NB4 (cell line): ENCODE measurements around the gene MAPKAPK2.
A peak's percentile ranks its signal among the peaks of the same experiment; 100 is the strongest.

Experiments
- DNase-seq: peaks from one replicate; pipeline ENCODE4 v3.0.0; 2010; ENCODE audit warnings: low read depth
- H3K4me3 ChIP-seq: one replicate; pipeline ENCODE4 v1.5.1; 2011; ENCODE audit warnings: mild to moderate bottlenecking, low read depth, low read length, moderate library complexity
- MYC ChIP-seq: IDR thresholded peaks from 2 replicates; pipeline ENCODE4 v1.6.1; 2011; ENCODE audit warnings: low read depth, low read length
- POLR2A ChIP-seq: IDR thresholded peaks from 2 replicates; pipeline ENCODE4 v1.6.1; 2011; ENCODE audit warnings: mild to moderate bottlenecking; ENCODE audit not compliant: insufficient read length; ENCODE audit errors: extremely low read depth
- TF ChIP-seq, protein P1 (sequence below): IDR thresholded peaks from one replicate; pipeline ENCODE4 v1.5.1; 2012; ENCODE audit warnings: low read depth, low read length
- TF ChIP-seq, protein P2 (sequence below): IDR thresholded peaks from 2 replicates; pipeline ENCODE4 v1.6.1; 2011; ENCODE audit warnings: low read depth, low read length

MAPKAPK2 gene

DNA sequence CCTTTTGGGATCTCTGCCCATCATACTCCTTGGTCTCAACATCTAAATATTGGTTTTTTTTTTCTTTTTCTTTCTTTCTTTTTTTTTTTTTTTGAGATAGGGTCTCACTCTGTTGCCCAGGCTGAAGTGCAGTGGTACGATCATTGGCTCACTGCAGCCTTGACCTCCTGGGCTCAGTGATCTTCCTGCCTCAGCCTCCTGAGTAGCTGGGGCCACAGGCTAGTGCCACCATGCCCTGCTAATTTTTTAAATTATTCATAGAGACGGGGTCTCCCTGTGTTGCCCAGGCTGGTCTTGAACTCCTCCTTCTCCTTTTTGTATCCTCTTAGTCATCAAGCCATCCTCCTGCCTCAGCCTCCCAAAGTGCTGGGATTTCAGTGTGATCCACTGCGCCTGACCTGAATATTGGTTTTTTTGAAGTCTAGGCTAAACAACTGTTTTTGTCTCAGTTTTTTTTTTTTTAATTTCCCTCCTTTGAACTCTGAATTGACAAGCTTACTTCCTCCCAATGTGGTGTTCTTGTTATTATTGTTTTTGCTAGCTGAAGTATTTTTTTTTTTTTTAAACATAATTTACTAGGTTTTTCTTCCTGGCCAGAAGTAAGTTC is 30.9 kb downstream of the MAPKAPK2 start:
- H3K4me3 ChIP-seq = no peak overlapping the region
- no peak for DNase-seq
- TF ChIP-seq, protein P1, sequence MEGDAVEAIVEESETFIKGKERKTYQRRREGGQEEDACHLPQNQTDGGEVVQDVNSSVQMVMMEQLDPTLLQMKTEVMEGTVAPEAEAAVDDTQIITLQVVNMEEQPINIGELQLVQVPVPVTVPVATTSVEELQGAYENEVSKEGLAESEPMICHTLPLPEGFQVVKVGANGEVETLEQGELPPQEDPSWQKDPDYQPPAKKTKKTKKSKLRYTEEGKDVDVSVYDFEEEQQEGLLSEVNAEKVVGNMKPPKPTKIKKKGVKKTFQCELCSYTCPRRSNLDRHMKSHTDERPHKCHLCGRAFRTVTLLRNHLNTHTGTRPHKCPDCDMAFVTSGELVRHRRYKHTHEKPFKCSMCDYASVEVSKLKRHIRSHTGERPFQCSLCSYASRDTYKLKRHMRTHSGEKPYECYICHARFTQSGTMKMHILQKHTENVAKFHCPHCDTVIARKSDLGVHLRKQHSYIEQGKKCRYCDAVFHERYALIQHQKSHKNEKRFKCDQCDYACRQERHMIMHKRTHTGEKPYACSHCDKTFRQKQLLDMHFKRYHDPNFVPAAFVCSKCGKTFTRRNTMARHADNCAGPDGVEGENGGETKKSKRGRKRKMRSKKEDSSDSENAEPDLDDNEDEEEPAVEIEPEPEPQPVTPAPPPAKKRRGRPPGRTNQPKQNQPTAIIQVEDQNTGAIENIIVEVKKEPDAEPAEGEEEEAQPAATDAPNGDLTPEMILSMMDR = no peak
- TF ChIP-seq, protein P2, sequence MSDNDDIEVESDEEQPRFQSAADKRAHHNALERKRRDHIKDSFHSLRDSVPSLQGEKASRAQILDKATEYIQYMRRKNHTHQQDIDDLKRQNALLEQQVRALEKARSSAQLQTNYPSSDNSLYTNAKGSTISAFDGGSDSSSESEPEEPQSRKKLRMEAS = no peak
- TF ChIP-seq POLR2A (no peak), MYC (no peak)

DNA sequence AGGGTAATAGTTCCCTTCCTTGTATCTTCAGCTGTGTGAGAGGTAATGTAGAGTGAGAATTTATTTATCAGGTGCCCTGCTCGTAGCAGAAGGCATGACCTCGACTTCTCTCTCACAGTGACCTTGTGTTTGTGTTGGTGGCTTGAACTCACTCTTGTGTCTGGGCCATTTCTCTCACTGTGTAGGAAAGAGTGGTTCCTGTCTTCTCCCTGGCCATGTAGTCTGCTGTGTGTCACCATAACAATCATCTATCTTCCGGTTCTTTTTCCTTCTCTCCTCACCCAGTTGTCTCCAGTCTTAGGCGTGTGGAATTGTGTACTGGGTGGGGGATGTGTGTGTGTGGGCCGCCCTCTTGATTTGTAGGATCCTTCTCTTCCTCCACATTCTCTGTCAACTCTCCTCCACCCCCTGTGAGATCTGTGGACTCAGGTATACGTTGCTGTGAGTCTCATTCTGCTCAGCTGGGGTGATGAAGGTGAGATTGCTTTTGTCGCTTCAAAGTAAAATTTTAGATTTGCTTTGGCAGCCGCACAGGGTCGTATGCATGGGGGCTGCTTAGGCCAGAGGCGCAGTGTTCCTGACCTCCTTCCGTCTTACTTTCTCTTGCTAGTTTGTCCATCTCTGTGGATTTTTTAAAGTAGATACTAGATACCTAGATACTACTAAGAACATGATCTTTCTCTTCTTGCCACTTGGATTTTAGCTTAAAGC is 31.6 kb downstream of the MAPKAPK2 start:
- H3K4me3 ChIP-seq = no peak overlapping the region
- DNase-seq = no peak
- TF ChIP-seq POLR2A (no peak), MYC (no peak)
- TF ChIP-seq, protein P1 = no peak
- TF ChIP-seq, protein P2 = no peak

DNA sequence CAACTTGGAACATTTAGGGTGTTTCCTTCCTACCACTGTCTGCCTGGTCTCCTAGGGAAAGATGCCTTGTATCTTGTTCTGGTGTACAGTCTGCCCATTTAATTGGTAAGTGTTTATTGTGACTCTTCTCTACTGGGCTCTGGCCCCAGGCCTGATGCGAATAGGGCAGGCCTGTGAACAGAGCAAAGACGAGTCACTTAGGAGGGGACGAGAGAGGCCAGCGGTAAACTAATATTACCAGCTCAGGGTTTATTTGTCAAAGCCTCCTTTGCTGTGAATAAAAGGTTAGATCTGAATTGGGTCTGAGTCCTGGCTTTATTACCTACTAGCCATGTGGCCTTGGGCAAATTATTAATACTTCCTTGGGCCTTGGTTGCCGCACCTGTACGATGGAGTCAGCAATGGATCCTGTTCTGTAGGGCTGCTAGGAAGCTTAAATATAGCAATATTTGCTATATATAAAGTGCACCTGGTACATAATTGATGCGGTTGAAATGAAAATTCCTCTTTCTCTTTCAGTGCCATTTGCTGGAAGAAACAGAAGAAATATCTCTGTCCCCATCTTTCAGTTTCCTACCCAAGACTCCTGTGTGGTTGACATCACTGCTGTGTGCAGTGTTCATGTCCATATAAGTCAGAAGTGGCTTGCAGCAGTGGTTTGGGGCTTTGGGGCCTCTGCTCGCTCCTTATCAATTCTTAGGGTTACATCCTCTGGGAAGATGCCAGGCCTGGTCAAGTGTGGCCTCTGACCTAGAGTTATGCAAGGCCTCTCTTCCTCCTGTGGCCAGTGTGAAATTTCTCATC is 32.4 kb downstream of the MAPKAPK2 start:
- TF ChIP-seq MYC (no peak), POLR2A (no peak)
- TF ChIP-seq, protein P1 = no peak
- TF ChIP-seq, protein P2 = no peak
- H3K4me3 ChIP-seq = no peak overlapping the region
- DNase-seq = peak; percentile 29

DNA sequence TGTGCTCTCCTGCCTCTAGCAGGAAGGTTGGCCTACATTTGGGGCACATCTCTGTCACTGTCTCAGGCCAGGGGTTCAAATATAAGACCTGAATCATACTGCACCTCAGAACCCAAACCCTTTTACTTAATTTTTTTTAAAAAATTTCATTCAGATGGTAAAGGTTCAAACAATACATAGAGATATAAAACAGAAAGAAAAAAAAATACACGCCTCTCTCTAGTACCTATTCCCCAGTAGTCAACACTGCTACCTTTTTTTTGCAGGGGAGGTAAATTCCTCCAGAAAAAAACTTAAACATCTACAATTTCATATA is 32.9 kb downstream of the MAPKAPK2 start:
- no peak for DNase-seq
- TF ChIP-seq POLR2A (no peak), MYC (no peak)
- TF ChIP-seq, protein P2 = no peak
- TF ChIP-seq, protein P1 = no peak
- H3K4me3 ChIP-seq = no peak overlapping the region

DNA sequence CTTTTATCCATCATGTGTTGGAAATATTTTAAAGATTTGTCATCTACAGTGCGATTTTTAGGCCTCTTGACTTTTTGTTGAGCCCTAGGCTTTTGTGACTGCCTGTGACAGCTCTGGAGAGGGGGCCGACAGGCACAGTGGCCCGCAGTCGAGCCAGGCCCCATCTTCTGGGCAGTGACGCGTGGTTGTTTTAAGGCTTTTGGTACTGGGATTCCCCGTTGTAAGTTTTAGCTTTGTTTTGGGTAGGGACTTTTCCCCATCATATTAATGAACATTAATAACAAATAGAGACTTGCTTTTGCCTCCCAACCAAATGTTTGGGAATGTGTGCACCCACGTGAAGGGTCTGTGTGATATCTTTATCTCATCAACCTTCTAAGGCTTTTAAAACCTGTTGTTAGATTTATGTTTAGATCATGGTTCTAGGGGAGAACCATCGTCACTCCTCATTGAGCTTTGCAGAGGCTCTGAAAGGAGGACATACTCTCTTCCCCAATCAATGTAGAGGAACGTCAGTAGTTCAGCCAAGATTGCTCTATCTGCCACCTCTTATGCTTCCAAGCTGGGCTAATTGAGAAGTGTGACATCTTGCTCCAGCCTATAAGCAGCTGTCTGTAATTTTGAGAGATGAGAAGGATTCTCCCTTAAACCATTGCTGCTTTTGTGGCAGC is 34.6 kb downstream of the MAPKAPK2 start:
- H3K4me3 ChIP-seq = no peak overlapping the region
- TF ChIP-seq MYC (no peak), POLR2A (no peak)
- TF ChIP-seq, protein P1 = no peak
- TF ChIP-seq, protein P2 = no peak
- DNase-seq = no peak
